Fibroblast of lung (primary cell): ENCODE data around the gene IL23R.

Experiments
- CTCF ChIP-seq, 2 donors: IDR thresholded peaks in 1 of 2; conservative IDR thresholded peaks in 1 of 2; 1 replicate in 1 of 2; 2 replicates in 1 of 2; pipeline ENCODE4 v1.5.1; 2011 to 2012; ENCODE audit warnings: low read length in 2 of 2, control low read depth in 1 of 2, inconsistent platforms in 1 of 2, low read depth in 1 of 2, mild to moderate bottlenecking in 1 of 2
- EZH2 ChIP-seq: IDR thresholded peaks from 2 replicates; pipeline ENCODE4 v1.5.1; 2012; ENCODE audit warnings: low read length, control low read depth, mild to moderate bottlenecking; ENCODE audit errors: missing control alignments

GRCh38 chr1:67201891-67202290 lies 35.6 kb downstream of the IL23R start:
- TF ChIP-seq EZH2: no peak
- no peak for TF ChIP-seq CTCF (conservative IDR thresholded peaks at IDR 0.05 in 1 of 2, IDR thresholded peaks at IDR 0.05 in 1 of 2; ENCODE audit: low read depth in 1 of 2, low read length in 2 of 2)
